HL-60/S4 (cell line): Measurements from ENCODE around the gene CARMIL3.
"Not testable (repeated sequence)": the region's sequence is repeated elsewhere in the genome, so short reads cannot be mapped to it uniquely, and the experiment has no call there.

Source experiments
- in situ Hi-C: fragments of 300-500 bp; cut with MboI; formaldehyde crosslinking; loops from 2 replicates; pipeline ENCODE4 v1.14.3; 2022; ENCODE audit warnings: low sequenced_read_pairs

Gene CARMIL3

DNA sequence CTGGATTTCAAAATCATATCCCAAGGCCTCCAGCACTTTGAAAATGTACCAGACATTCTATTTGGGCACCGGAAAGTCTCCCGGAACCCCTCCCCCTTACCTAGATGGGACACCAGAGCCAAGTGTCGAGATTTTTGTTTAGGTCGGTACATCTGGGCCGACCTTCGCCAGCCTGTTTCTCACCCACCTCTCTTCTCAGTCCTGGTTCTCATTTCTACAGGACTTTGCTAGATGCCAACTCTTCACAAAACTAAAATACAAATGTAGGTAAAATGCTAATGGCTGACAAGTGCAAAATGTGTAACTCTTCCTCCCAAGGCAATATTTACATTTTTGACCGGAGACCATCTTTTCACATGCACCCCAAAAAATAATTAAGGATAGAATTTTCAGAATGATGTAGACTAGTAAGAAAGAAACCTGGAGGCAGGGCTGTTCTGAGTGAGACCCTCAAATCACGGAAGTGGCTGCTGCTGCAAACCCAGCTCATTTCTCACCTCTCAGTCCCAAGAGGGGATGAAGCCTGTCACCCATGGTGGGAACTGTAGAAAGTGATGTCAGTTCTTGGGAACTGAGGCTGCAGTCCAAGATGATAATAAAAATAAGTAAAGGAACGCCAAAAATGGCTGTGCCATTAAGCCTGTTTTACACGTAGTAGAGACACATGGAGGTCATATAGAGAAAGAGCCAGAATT lies 14.7 kb upstream of the CARMIL3 start:
- in situ Hi-C loops, result not testable (repeated sequence)

DNA sequence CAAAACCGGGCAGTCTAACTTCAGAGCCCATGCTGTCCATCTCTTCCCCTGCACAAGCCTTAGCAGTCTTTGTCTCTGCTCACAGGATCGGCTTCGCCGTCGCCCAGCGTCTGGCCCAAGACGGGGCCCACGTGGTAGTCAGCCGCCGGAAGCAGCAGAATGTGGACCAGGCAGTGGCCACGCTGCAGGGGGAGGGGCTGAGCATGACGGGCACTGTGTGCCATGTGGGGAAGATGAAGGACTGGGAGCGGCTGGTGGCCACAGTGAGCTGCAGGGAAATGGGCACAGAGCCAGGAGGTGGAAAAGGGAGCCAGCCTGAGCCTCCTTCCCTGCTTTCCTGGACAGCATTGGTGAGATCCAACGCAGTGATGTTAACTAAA lies 14.2 kb upstream of the CARMIL3 start:
- in situ Hi-C loops, result no loop called here

DNA sequence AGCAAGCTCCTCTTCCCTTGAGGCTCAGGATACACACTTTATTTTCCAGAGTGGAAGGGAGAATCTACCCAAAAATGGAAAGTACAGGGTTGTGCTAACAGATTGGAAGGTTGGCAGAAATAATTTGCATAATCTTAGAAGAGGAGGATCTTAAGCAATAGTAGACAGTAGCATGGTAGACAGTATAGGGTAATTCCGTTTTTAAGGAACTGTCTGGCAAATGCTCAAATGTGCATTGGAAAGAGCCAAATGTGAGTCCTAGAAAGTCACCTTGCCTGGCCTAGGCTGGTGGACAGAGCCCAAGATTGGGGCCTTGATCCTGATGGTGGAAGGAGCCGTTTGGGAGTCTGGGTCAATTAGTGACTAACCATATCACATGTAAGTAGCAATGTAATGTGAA lies 13.1 kb upstream of the CARMIL3 start:
- in situ Hi-C loops, result no loop called here

DNA sequence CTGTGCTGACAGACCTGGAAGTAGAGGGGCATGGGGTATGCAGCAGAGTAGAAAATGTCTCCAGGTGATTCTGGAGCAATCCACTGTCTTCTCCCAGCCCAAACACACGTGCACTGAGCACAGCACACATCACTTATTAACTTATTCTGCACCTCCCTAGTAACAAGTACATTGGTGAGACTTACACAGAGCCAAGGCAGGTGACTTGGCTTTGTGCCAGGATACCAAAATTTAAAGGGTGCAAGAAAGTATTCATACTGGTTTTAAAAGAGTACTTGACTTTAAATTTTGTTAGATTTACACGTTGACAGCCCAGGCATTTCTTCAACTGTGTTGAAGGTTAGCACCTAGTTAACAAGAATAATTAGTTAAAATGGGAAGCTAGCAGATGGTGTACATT lies 11.1 kb upstream of the CARMIL3 start:
- in situ Hi-C loops, result no loop called here

DNA sequence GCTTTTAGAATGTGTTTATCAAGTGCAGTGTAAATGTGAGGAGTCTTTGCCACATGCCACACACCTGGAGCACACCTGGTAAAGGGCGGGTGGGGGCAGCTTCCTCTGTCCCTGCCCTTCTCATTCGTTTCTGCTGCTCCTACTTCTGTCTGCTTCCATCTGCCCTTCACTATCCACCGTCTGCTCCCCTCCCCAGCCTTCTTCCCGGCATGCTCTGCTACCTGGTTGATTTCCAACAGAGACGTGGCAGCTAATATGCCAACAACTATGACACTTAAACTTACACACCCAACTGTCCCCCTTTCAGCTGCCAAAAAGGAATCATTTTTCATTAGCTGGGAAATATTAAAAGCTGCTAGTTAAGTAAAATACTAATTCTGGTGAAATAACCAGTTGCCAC lies 9.1 kb upstream of the CARMIL3 start:
- in situ Hi-C loops, result no loop called here

DNA sequence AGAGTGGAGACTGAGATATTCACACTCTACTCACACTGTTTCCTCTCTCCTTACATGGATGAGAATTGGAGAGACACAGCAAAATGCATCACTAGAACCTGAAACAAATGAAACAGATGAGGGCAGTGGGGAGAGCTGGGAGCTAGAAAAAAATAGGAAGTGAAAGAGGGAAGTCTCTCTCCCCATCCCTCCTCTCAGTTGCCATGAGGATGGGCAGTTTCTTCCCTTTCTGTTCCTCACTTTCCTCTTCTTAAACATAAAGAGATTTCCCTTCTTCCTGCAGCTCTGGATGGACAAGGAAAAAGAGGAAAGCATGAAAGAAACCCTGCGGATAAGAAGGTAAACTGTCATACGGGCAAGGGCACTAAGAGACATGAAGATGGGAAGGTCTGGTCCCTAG lies 2.8 kb upstream of the CARMIL3 start:
- in situ Hi-C loops, result not testable (repeated sequence)

DNA sequence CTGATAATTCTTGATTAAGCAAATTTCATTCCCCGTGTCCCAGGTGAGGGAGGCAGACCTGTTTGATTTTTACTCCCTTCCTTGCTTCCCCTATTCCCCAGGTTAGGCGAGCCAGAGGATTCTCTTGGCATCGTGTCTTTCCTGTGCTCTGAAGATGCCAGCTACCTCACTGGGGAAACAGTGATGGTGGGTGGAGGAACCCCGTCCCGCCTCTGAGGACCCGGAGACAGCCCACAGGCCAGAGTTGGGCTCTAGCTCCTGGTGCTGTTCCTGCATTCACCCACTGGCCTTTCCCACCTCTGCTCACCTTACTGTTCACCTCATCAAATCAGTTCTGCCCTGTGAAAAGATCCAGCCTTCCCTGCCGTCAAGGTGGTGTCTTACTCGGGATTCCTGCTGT lies 1.1 kb upstream of the CARMIL3 start:
- in situ Hi-C loops, result loop anchor here (10.0 kb wide), 1 partner anchor 244 kb away; the partner anchor contains the start of genes DHRS1 and NOP9

DNA sequence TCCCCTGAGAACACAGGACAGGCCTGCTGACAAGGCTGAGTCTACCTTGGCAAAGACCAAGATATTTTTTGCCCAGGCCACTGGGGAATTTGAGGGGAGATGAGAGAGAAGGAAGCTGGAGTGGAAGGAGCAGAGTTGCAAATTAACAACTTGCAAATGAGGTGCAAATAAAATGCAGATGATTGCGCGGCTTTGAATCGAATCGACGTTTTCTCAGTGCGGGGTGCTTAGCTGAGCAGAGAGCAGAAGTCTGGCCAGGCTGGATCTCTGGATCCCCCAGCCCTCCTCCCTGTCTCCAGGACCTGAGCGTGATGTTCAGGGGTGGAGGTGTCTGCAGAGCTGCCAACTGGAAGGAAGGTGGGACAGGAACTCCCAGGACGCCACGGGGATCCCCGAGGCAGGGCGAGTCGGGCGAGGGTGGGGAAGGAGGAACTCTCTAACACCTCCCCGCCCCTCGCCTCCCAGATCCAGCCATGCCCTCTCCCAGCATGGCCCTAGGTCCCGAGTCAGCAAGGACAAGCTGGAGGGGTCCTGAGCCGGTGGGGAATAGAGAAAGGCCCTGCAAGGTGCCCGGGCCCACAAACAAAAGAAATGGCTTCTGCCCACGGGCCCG lies 527 bp upstream of the CARMIL3 start:
- in situ Hi-C loops, result loop anchor here (10.0 kb wide), 1 partner anchor 244 kb away; the partner anchor contains the start of genes DHRS1 and NOP9

DNA sequence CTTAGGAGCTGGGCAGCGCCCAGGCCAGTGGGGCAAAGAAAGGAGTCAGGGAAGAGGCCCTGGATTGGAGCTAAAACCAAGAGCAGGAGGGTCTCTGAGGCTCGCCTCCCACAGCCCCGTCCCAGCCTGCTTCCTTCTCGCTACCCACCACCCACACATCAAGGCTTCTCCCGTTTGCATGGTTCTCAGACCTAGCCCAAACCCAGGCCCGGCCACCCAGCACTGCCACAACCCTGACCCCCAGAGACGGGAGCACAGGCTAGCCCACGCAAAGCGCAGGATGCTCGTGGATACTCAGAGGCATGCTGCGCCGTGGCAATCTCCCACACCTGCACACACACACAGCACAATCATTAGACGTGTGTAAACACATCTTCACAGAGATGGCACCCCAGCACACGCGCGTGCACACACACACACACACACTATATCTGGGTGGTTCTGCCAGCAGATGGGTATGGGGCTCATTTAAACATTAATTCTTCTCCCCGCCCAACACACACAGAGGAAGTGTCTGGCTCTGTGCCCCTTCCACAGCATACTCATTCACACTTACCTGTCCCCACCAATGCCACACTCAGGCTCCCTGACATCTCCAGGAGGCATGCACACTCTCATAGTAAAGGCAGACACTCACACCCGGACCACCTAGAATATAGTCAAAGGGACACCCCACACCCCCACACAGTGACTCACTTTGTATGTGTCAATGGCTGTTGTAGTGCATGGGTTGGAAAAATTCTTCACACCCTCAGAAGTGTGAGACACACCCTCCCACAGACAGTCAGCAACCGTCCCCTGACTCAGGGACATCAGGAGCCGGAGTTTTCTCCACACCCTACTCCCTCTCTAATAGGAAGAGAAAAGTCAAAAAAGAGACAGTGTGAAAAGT lies 1.1 kb downstream of the CARMIL3 start:
- in situ Hi-C loops, result loop anchor here (10.0 kb wide), 1 partner anchor 242 kb away; the partner anchor contains the start of genes DHRS1 and NOP9

DNA sequence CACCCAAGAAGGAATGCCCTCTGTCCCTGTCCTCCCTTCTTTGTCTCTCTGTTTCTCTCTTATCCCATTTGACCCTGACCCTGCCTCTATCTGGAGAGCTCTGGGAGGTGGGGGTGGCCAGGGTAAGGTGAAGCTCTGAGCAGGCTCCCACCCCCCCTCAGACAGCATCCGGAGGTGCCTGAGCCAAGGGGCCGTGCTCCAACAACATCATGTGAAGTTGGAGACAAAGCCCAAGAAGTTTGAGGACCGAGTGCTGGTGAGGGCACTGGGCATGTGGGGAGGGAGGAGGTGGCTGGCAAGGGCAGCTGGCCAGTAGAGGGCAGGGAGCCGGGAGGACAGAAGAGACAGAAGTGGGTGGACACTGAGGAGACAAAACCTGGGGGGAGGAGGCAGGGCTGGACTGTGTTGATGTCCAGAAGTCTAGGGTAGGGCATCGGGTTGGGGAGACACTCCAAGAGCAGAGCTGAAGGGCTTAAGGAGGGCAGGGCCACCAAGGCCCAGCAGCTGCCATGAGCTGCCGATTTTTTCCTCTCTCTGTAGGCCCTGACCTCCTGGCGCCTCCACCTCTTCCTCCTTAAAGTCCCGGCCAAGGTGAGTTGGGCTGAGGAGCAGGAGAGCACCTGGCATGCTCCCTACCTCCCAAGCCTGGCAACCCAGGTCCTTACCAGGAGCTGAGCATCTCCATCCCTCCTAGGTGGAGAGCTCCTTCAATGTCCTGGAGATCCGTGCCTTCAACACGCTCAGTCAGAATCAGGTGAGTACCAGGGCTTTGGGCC lies 1.9 kb downstream of the CARMIL3 start:
- in situ Hi-C loops, result loop anchor here (10.0 kb wide), 1 partner anchor 241 kb away; the partner anchor contains the start of genes DHRS1 and NOP9

DNA sequence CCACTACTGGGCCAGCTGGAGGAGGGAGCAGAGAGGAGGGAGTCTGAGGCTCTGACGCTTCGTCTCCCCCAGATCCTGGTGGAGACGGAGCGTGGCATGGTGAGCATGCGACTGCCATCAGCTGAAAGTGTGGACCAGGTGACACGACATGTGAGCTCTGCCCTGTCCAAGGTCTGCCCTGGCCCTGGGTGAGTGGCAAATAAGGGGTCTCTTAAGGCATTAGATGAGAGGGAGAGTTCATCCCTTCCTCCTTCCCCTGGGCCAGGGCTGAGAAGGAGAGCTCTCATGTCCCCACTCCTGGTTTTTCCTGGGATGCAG lies 2.5 kb downstream of the CARMIL3 start:
- in situ Hi-C loops, result loop anchor here (10.0 kb wide), 1 partner anchor 241 kb away; the partner anchor contains the start of genes DHRS1 and NOP9

DNA sequence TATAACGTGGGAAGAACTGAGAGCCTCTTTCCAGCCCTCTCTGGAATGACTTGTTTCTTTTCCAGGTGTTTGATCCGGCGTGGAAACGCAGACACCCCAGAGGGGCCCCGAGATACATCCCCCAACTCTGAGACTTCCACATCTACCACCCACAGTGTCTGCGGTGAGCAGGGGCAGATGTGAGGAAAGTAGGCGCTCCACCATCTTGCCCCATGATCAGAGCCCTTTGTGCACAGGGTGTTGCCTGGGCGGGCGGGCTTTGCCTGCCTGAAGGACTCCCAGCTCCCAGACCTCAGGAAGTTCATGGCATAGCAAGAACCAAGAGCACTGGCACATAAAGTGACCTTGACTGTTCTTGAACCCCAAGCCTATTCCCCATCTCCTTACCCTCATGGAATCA lies 2.8 kb downstream of the CARMIL3 start:
- in situ Hi-C loops, result loop anchor here (5.0 to 10.0 kb wide), 2 partner anchors 38 to 240 kb away; partner anchors contain the start of genes DHRS1, NOP9 and PCK2

DNA sequence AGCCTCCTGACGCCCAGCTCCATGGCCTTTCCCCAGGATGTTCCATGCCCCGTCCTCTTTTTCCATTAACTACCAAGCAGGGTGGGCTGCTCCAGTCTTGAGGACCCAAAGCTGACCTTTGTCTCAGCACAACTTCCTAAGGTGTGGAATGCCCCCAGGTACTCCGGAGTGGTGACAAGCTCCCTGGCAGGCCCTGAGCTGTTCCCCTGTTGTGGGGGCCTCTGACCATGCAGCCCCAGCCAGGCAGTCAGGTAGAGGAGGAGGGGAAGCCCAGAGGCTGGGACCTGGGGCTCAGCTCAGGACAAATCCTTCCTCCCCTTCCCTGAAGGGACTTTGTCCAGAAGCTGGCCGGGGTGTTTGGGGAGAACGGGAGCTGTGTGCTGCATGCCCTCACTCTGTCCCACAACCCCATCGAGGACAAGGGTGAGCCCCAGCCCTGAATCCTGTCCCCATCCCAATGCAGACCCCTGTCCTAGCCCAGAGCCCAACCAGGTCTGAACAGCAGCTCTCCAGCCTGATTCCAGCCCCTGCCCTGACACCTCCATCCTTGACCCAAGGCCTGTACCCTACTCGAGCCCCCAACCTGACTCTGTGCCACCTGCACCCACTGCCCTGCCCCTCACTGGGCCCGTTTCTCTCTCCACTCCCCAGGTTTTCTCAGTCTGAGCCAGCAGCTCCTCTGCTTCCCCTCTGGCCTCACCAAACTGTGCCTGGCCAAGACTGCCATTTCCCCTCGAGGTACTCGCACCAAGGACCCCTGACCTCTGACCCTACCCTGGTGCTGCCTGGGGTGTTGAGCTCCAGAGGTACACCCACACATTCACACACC lies 4.4 kb downstream of the CARMIL3 start:
- in situ Hi-C loops, result loop anchor here (5.0 to 10.0 kb wide), 2 partner anchors 36 to 239 kb away; partner anchors contain the start of genes DHRS1, NOP9 and PCK2

DNA sequence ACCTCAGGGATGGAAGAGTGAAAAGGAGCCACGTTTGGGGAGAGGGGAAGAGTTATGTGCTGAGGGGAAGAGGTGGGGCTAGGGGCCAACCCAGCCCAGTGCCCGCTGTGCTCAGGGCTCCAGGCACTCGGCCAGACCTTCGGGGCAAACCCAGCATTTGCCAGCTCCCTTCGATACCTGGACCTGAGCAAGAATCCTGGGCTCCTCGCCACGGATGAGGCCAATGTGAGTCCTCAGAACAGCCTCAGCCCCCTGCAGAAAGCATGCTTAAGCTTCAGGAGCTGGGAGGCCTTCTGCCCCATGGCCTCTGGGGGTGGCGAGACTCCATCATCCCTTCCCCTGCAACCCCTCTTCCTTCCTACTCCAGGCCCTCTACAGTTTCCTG lies 5.0 kb downstream of the CARMIL3 start:
- in situ Hi-C loops, result loop anchor here (5.0 to 10.0 kb wide), 2 partner anchors 36 to 238 kb away; partner anchors contain the start of genes DHRS1, NOP9 and PCK2

DNA sequence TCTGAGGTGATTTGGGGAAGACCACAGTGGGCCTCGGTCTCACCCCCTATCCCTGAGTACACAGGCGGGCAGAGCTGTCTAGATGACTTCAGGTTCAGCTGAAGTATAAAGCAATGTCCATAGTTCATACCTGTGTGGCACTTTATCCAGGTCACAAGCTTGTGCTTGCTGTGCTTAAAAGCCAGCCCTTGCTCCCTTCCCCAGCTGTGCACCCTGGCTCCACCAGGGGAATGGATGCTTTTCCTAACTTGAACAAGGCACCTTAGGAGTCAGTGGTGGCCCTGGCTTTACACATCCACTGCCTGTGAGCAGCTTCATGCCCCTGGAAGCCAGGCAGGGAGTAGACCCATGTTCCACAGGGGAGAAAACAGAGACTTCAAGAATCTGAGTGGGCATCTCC lies 5.5 kb downstream of the CARMIL3 start:
- in situ Hi-C loops, result loop anchor here (5.0 to 10.0 kb wide), 2 partner anchors 35 to 238 kb away; partner anchors contain the start of genes DHRS1, NOP9 and PCK2

DNA sequence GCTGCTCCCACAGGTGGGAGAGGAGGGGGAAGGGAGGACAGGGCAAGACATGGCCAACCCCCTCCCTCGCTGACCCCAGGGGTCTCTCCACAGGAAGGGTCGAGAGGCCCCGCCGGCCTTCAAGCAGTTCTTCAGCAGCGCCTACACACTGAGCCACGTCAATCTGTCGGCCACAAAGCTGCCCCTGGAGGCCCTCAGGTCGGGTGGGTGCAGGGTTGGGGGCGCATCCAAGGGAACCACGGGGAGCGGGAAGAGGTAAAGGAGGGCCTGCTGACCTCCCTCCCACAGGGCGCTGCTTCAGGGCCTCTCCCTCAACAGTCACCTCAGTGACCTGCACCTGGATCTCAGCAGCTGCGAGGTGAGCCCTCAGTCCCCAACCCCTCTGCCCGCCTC lies 6.1 kb downstream of the CARMIL3 start:
- in situ Hi-C loops, result loop anchor here (5.0 to 10.0 kb wide), 2 partner anchors 34 to 237 kb away; partner anchors contain the start of genes DHRS1, NOP9 and PCK2

DNA sequence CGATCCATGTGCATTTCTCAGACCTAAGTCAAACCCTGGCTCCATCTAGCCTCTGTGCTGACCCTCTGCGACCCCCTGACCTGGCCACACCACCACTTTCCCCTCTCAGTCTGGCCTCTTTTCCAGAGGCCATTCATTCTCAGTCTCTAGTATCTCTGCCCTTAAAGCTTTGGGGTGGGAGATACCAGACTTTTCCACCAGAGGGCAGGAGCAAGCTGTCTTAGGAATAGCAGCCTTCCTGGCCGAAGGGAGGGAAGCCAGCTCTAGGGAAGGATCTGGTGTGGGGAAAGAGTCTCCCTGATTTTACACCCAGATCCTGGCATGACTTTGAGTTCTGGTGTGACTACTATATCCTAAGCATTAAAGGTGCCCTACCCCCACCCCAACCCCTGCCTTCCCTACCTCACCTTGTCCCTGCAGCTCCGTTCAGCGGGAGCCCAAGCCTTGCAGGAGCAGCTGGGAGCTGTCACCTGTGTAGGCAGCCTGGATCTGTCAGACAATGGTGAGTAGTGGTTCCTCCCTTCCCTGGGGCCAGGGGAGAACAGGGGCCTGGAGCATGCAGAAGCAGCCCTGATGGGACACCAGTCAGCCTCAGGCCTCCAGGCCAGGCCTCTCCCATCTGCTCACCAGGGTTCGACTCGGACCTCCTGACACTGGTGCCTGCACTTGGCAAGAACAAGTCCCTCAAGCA lies 6.6 kb downstream of the CARMIL3 start:
- in situ Hi-C loops, result loop anchor here (5.0 to 10.0 kb wide), 2 partner anchors 34 to 236 kb away; partner anchors contain the start of genes DHRS1, NOP9 and PCK2

DNA sequence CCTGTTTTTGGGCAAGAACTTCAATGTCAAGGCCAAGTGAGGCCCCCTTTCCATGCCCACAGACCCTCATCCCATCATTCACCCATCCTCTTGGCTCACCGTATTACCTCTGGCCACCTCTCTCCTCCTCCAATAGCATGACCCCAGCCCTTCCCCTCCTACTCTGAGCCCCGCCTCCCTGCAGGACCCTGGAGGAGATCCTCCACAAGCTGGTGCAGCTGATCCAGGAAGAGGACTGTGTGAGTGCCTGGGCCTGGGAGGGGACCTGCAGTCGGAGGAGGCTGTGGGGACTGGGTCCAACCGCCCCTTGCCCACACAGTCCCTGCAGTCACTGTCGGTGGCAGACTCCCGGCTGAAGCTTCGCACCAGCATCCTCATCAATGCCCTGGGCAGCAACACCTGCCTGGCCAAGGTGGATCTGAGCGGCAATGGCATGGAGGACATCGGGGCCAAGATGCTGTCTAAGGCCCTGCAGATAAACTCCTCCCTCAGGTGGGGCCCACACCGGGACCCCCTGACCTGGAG lies 7.2 kb downstream of the CARMIL3 start:
- in situ Hi-C loops, result loop anchor here (5.0 to 10.0 kb wide), 2 partner anchors 33 to 236 kb away; partner anchors contain the start of genes DHRS1, NOP9 and PCK2
